HepG2 (cell line): ENCODE results near the gene MLLT1. TPM values are rescaled to one million over a fixed set of nuclear protein-coding genes. Genes with fewer than 3 reads are reported as not detected.

Experiments
- ATAC-seq: fragments of 200-7000 bp; cut with Tn5 transposase; 3 replicates; pipeline ENCODE4 v1.9.1; 2020; ENCODE audit warnings: mild to moderate bottlenecking, moderate library complexity
- BruUV-seq: library from RNA; stranded (reverse); fragments of 400-500 nt; replicated peaks from 2 replicates; lab custom pipeline; 2021; lab: Mats Ljungman, UMichigan
- CTCF ChIA-PET: fragments of 300-600 bp; formaldehyde crosslinking; extraction: SDS; loops from one replicate; lab custom pipeline; 2021; ENCODE audit warnings: low total read pairs, inconsistent platforms, low intra/inter-chr PET ratio; lab: Yijun Ruan, JAX
- POLR2A ChIA-PET: fragments of 350-600 bp; sonication (Branson Sonifier 250); formaldehyde crosslinking; loops from one replicate; lab custom pipeline; 2020; ENCODE audit warnings: antibody characterized with exemption, inconsistent platforms; lab: Yijun Ruan, JAX
- DNase-seq: peaks from one replicate; pipeline ENCODE4 v3.0.0-alpha.2; 2015; ENCODE audit warnings: low spot score
- FAIRE-seq: peaks from 3 replicates; lab custom pipeline; 2011; peaks lifted over from hg19 to GRCh38; lab: Jason Lieb, UNC
- H2AFZ ChIP-seq: one replicate; pipeline ENCODE4 v1.6.1; 2011; ENCODE audit warnings: low read length, inconsistent platforms
- H3K27ac ChIP-seq: fragments of 300-600 bp; 3 replicates; pipeline ENCODE4 v1.8.0; 2011; ENCODE audit warnings: mixed run types, mild to moderate bottlenecking, mixed read lengths, low read length, inconsistent platforms; ENCODE audit not compliant: insufficient read depth; ENCODE audit errors: extremely low read length
- H3K27me3 ChIP-seq, 2 experiments: fragments of 200-600 bp in 1 of 2; 2 replicates in 1 of 2; 3 replicates in 1 of 2; pipeline versions ENCODE4 v1.6.0 to v1.8.0; 2011; ENCODE audit warnings: low read length in 2 of 2, mild to moderate bottlenecking in 2 of 2, moderate library complexity in 2 of 2, inconsistent platforms in 1 of 2; ENCODE audit not compliant: insufficient read depth in 2 of 2, control insufficient read depth in 1 of 2
- H3K36me3 ChIP-seq, 2 experiments: fragments of 200-600 bp in 1 of 2; replicated peaks in 1 of 2; 2 replicates in 1 of 2; 3 replicates in 1 of 2; pipeline versions ENCODE4 v1.5.1 to v1.8.0; 2011; ENCODE audit warnings: low read length in 2 of 2, inconsistent platforms in 1 of 2; ENCODE audit not compliant: insufficient read depth in 2 of 2, control insufficient read depth in 1 of 2
- H3K4me1 ChIP-seq: 2 replicates; pipeline ENCODE4 v1.5.1; 2012; ENCODE audit warnings: low read length, inconsistent platforms; ENCODE audit not compliant: insufficient read depth
- H3K4me2 ChIP-seq: 2 replicates; pipeline ENCODE4 v1.6.0; 2011; ENCODE audit warnings: low read depth, low read length, inconsistent platforms
- H3K4me3 ChIP-seq, 3 experiments: fragments of 200-600 bp in 1 of 3; sonication (generic), shearing (Covaris generic) in 1 of 3; replicated peaks in 1 of 3; 2 replicates each; pipeline ENCODE4 v1.5.1; 2011 to 2016; ENCODE audit warnings: low read length in 3 of 3, inconsistent platforms in 2 of 3, low read depth in 2 of 3, mild to moderate bottlenecking in 2 of 3, control low read depth in 1 of 3, mixed read lengths in 1 of 3; ENCODE audit not compliant: insufficient read depth in 1 of 3
- H3K79me2 ChIP-seq: one replicate; pipeline ENCODE4 v1.6.1; 2011; ENCODE audit warnings: low read length, inconsistent platforms; ENCODE audit not compliant: insufficient read depth
- H3K9ac ChIP-seq: 2 replicates; pipeline ENCODE4 v1.6.0; 2011; ENCODE audit warnings: mild to moderate bottlenecking, low read depth, low read length, inconsistent platforms; ENCODE audit not compliant: insufficient read depth
- H3K9me3 ChIP-seq: 2 replicates; pipeline ENCODE4 v1.5.1; 2012; ENCODE audit warnings: mild to moderate bottlenecking, low read length
- H4K20me1 ChIP-seq: 2 replicates; pipeline ENCODE4 v1.6.0; 2011; ENCODE audit warnings: inconsistent platforms, mild to moderate bottlenecking, low read length, moderate library complexity; ENCODE audit not compliant: insufficient read depth
- ATF1 ChIP-seq: IDR thresholded peaks from 2 replicates; pipeline ENCODE4 v1.6.1; 2016; ENCODE audit warnings: mild to moderate bottlenecking, control low read depth
- ESRRA ChIP-seq: sonication (generic); formaldehyde crosslinking; IDR thresholded peaks from 2 replicates; pipeline ENCODE4 v1.5.1; 2020; ENCODE audit warnings: mild to moderate bottlenecking, low read depth, missing genetic modification reagents
- MIER2 ChIP-seq: IDR thresholded peaks from 2 replicates; pipeline ENCODE4 v1.6.1; 2016; ENCODE audit warnings: missing biosample characterization, missing genetic modification reagents
- NKX3-1 ChIP-seq: sonication (generic); formaldehyde crosslinking; IDR thresholded peaks from 2 replicates; pipeline ENCODE4 v1.5.0; 2020; ENCODE audit warnings: missing genetic modification reagents
- WGBS: methylation state at CpG from one replicate; pipeline ENCODE4 v1.1.6; 2017; ENCODE audit warnings: low lambda C conversion rate; 5-methylcytosine and 5-hydroxymethylcytosine counted together
- in situ Hi-C: cut with HindIII; loops from 2 replicates; pipeline ENCODE4 v1.10.0; 2017; ENCODE audit warnings: low pct_unique_long_range_greater_than_20kb; ENCODE audit not compliant: extremely low pct_ligation_motif_present
- intact Hi-C: fragments of 100-400 bp; cut with micrococcal nuclease; formaldehyde crosslinking; loops from one replicate; pipeline ENCODE4 v1.10.0; 2022; ENCODE audit not compliant: unreplicated experiment
- polyA plus RNA-seq, 8 experiments: library from polyadenylated mRNA; depleted of rRNA in 3 of 8; stranded (reverse) in 7 of 8; unstranded in 1 of 8; fragments of >200 nt; fragmentation: Illumina TruSeq in 4 of 8; extraction: Trizol in 4 of 8; gene quantifications; 2 replicates each; pipeline versions ENCODE4 v1.2.1 to v1.2.3, GENCODE V29; 2011 to 2016; ENCODE audit warnings: low read depth in 4 of 8, missing spikeins in 1 of 8, mixed read lengths in 1 of 8; ENCODE audit not compliant: insufficient read depth in 1 of 8
- total RNA-seq, 5 experiments: library from RNA; depleted of rRNA; stranded (reverse); fragments of >200 nt; fragmentation: Illumina TruSeq; extraction: Trizol; gene quantifications; 2 replicates each; pipeline ENCODE4 v1.2.3, GENCODE V29; 2016; ENCODE audit warnings: low read depth in 1 of 5
- TF ChIP-seq, protein P1 (sequence below): sonication (generic); formaldehyde crosslinking; IDR thresholded peaks from 2 replicates; pipeline ENCODE4 v1.4.0; 2020; ENCODE audit warnings: missing genetic modification reagents
- TF ChIP-seq, protein P2 (sequence below): sonication (generic); formaldehyde crosslinking; IDR thresholded peaks from 2 replicates; pipeline ENCODE4 v1.9.0; 2021; ENCODE audit warnings: mild to moderate bottlenecking, missing genetic modification reagents

MLLT1 gene
- total and polyA plus RNA-seq, 2 of the 13 experiments (the other 11 are each of a cell fraction or from before 2014, with no cell fraction given): 11.7 to 12.2 TPM

DNA sequence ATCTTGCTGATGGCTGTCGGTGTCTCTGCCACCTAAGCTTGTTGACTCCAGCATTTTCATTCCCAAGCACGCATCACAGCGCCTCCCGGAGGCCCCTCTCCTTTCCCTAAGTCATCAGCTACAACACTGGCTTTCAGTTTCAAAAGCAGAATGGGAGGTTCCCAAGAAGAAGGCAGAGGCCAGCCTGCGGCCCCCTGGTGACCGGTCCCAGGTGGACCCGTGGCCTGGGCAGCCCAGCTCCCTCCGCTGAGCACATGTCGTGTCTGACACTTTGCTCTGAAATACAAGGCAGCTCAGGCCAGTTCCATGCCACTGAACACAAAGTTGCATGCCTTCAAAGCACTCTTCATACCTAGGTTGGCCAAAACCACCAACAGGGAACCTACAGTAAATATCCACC lies 8.5 kb downstream of the MLLT1 start:
- in situ Hi-C loops: no loop called here
- no peak overlapping the region for H2AFZ ChIP-seq
- 90% methylated on average over 9 of the region's 9 CpGs for WGBS
- FAIRE-seq: no peak
- no peak for TF ChIP-seq MIER2 (CRISPR knock-in tag)
- no peak for TF ChIP-seq ATF1 (CRISPR knock-in tag)
- TF ChIP-seq ESRRA (CRISPR knock-in tag): no peak
- TF ChIP-seq, protein P1, sequence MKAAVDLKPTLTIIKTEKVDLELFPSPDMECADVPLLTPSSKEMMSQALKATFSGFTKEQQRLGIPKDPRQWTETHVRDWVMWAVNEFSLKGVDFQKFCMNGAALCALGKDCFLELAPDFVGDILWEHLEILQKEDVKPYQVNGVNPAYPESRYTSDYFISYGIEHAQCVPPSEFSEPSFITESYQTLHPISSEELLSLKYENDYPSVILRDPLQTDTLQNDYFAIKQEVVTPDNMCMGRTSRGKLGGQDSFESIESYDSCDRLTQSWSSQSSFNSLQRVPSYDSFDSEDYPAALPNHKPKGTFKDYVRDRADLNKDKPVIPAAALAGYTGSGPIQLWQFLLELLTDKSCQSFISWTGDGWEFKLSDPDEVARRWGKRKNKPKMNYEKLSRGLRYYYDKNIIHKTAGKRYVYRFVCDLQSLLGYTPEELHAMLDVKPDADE (CRISPR knock-in tag): no peak
- TF ChIP-seq, protein P2, sequence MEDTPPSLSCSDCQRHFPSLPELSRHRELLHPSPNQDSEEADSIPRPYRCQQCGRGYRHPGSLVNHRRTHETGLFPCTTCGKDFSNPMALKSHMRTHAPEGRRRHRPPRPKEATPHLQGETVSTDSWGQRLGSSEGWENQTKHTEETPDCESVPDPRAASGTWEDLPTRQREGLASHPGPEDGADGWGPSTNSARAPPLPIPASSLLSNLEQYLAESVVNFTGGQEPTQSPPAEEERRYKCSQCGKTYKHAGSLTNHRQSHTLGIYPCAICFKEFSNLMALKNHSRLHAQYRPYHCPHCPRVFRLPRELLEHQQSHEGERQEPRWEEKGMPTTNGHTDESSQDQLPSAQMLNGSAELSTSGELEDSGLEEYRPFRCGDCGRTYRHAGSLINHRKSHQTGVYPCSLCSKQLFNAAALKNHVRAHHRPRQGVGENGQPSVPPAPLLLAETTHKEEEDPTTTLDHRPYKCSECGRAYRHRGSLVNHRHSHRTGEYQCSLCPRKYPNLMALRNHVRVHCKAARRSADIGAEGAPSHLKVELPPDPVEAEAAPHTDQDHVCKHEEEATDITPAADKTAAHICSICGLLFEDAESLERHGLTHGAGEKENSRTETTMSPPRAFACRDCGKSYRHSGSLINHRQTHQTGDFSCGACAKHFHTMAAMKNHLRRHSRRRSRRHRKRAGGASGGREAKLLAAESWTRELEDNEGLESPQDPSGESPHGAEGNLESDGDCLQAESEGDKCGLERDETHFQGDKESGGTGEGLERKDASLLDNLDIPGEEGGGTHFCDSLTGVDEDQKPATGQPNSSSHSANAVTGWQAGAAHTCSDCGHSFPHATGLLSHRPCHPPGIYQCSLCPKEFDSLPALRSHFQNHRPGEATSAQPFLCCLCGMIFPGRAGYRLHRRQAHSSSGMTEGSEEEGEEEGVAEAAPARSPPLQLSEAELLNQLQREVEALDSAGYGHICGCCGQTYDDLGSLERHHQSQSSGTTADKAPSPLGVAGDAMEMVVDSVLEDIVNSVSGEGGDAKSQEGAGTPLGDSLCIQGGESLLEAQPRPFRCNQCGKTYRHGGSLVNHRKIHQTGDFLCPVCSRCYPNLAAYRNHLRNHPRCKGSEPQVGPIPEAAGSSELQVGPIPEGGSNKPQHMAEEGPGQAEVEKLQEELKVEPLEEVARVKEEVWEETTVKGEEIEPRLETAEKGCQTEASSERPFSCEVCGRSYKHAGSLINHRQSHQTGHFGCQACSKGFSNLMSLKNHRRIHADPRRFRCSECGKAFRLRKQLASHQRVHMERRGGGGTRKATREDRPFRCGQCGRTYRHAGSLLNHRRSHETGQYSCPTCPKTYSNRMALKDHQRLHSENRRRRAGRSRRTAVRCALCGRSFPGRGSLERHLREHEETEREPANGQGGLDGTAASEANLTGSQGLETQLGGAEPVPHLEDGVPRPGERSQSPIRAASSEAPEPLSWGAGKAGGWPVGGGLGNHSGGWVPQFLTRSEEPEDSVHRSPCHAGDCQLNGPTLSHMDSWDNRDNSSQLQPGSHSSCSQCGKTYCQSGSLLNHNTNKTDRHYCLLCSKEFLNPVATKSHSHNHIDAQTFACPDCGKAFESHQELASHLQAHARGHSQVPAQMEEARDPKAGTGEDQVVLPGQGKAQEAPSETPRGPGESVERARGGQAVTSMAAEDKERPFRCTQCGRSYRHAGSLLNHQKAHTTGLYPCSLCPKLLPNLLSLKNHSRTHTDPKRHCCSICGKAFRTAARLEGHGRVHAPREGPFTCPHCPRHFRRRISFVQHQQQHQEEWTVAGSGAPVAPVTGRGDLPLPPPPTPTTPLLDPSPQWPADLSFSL: no peak
- no peak for TF ChIP-seq NKX3-1 (CRISPR knock-in tag)
- no peak overlapping the region for H3K4me3 ChIP-seq
- H3K27ac ChIP-seq: no peak overlapping the region
- ATAC-seq: no peak
- peaks cover 73% of the 10 kb centered on the region for H3K4me1 ChIP-seq
- H3K36me3 ChIP-seq: peaks cover 16 to 37% of the 10 kb centered on the region in 2 experiments
- intact Hi-C loops: no loop called here
- H3K9ac ChIP-seq: no peak overlapping the region
- no peak overlapping the region for H3K4me2 ChIP-seq
- POLR2A ChIA-PET: no interaction called here
- DNase-seq: no peak
- no peaks in the 10 kb centered on the region for H3K9me3 ChIP-seq
- no peaks in the 10 kb centered on the region for H3K27me3 ChIP-seq
- CTCF ChIA-PET: no interaction called here
- peaks cover 16% of the 10 kb centered on the region; the same call in 1 of the 2 replicates for H4K20me1 ChIP-seq
- peaks cover 62% of the 10 kb centered on the region for H3K79me2 ChIP-seq
- no TSS peak for BruUV-seq
